GM12872 (cell line): ENCODE measurements around the gene HELZ.

Source experiments
- TF ChIP-seq, protein P1 (sequence below): IDR thresholded peaks from 3 replicates; pipeline ENCODE4 v1.5.1; 2011; ENCODE audit warnings: low read depth, mild to moderate bottlenecking, low read length, moderate library complexity; ENCODE audit not compliant: insufficient read depth

Gene HELZ

DNA sequence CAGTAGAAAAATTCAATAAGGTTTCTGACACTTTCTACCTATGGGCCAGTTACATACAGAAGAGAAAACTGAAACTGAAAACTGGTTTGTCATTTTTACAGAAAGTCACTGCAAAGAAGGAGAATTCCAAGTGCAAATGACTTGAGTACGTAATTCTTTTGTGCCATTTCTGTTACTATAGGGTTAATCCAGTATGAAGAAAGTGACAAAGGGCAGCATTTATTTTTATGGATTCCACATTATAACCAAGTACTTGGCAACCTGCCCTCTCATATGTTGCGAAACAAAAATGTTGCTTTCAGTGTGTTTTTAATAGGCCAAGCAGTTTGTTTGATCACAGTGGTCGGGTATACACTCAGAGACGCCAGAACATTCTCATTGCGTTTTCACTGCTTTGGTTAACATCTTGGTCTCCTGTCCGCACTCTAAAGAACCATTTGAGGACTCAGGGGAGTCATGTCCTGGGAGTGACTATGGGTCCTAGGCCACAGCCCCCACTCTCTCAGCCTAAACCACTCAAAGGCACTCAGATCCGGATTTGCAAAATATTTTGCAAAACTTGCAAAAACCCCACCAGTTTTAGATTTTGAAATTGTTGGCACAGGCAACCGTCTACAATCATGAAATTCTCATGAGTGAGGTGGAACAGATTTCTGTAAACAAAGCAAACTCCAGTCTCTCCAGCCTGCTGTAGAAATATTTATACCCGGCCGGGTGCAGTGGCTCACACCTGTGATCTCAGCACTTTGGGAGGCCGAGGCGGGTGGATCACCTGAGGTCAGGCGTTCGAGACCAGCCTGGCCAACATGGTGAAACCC is 15.4 kb upstream of the HELZ start:
- TF ChIP-seq, protein P1, sequence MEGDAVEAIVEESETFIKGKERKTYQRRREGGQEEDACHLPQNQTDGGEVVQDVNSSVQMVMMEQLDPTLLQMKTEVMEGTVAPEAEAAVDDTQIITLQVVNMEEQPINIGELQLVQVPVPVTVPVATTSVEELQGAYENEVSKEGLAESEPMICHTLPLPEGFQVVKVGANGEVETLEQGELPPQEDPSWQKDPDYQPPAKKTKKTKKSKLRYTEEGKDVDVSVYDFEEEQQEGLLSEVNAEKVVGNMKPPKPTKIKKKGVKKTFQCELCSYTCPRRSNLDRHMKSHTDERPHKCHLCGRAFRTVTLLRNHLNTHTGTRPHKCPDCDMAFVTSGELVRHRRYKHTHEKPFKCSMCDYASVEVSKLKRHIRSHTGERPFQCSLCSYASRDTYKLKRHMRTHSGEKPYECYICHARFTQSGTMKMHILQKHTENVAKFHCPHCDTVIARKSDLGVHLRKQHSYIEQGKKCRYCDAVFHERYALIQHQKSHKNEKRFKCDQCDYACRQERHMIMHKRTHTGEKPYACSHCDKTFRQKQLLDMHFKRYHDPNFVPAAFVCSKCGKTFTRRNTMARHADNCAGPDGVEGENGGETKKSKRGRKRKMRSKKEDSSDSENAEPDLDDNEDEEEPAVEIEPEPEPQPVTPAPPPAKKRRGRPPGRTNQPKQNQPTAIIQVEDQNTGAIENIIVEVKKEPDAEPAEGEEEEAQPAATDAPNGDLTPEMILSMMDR: no peak

- TF ChIP-seq, protein P1: no peak
Observed at GRCh38 chr17:67258821-67259468, 13.9 kb upstream of the HELZ start.

- TF ChIP-seq, protein P1: no peak
Observed at GRCh38 chr17:67256075-67256732, 11.2 kb upstream of the HELZ start.

DNA sequence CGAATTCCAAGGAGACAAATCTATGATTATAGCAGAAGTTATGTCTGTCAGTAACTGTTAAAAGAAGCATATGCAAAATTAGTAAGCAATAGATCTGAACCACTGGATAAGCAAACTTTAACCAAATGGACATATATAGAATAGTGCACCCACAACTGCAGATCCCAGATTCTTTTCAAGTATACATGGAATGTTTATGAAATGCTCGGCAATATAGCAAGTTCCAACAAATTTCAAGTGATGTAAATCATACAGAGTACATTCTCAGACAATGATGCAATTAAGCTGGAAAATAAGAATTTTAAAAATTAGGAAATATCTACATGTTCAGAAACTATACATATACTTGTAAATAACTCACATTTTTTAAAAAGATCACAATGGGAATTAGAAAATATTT is 8.4 kb upstream of the HELZ start:
- TF ChIP-seq, protein P1: no peak

GRCh38 chr17:67248291-67248690 is 3.3 kb upstream of the HELZ start:
- TF ChIP-seq, protein P1: no peak

DNA sequence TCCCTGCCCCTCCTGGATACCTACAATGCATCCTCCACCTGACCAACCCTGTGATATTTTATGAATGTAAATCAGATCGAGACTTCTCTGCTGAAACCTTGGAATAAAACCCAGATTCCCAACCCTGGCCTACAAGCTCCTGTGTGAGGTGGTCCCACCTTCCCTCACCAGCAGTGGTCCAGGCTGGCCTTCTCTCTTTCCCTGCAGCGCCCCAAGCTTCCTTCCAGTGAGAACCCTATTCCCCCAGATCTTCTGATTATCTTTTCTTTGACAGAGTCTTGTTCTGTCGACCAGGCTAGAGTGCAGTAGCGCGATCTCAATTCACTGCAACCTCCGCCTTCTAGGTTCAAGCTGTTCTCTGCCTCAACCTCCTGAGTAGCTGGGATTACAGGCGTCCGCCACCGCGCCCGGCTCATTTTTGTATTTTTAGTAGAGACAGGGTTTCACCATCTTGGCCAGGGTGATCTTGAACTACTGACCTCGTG is 2.5 kb upstream of the HELZ start:
- TF ChIP-seq, protein P1: no peak
